Smooth muscle cell (in vitro differentiated cells): ENCODE data around the gene XPR1. TPM values are rescaled to one million over a fixed set of nuclear protein-coding genes. Genes with fewer than 3 reads are reported as not detected.

Experiments used
- DNase-seq: peaks from one replicate; lab custom pipeline; 2025; ENCODE audit not compliant: unreplicated experiment; lab: John Stamatoyannopoulos, UW
- H2AFZ ChIP-seq: fragments of 200-600 bp; sonication (generic); 2 replicates; pipeline ENCODE4 v1.6.0; 2016; ENCODE audit warnings: antibody characterized with exemption, low read depth, mild to moderate bottlenecking
- H3F3A ChIP-seq: fragments of 200-600 bp; sonication (generic); 2 replicates; pipeline ENCODE4 v1.6.0; 2017; ENCODE audit warnings: antibody characterized with exemption, low read depth
- H3K27ac ChIP-seq: fragments of 200-600 bp; sonication (generic); 2 replicates; pipeline ENCODE4 v1.5.1; 2016; ENCODE audit warnings: low read depth, mild to moderate bottlenecking
- H3K27me3 ChIP-seq: fragments of 200-600 bp; sonication (generic); 2 replicates; pipeline ENCODE4 v1.6.1; 2016; ENCODE audit warnings: low read depth, mild to moderate bottlenecking
- H3K36me3 ChIP-seq: fragments of 200-600 bp; sonication (generic); 2 replicates; pipeline ENCODE4 v1.5.1; 2016; ENCODE audit warnings: low read depth
- H3K4me1 ChIP-seq: fragments of 200-600 bp; sonication (generic); 2 replicates; pipeline ENCODE4 v1.5.1; 2016; ENCODE audit warnings: low read depth
- H3K4me2 ChIP-seq: fragments of 200-600 bp; sonication (generic); 2 replicates; pipeline ENCODE4 v1.6.0; 2016; ENCODE audit warnings: mild to moderate bottlenecking
- H3K4me3 ChIP-seq: fragments of 200-600 bp; sonication (generic); 2 replicates; pipeline ENCODE4 v1.5.1; 2016; ENCODE audit warnings: mild to moderate bottlenecking
- H3K79me2 ChIP-seq: fragments of 200-600 bp; sonication (generic); 2 replicates; pipeline ENCODE4 v1.6.0; 2016; ENCODE audit warnings: low read depth, mild to moderate bottlenecking
- H3K9ac ChIP-seq: fragments of 200-600 bp; sonication (generic); 2 replicates; pipeline ENCODE4 v1.6.0; 2016; ENCODE audit warnings: low read depth
- H3K9me3 ChIP-seq: fragments of 200-600 bp; sonication (generic); replicated peaks from 2 replicates; pipeline ENCODE4 v1.5.1; 2016; ENCODE audit warnings: low read depth
- H4K20me1 ChIP-seq: fragments of 200-600 bp; sonication (generic); 2 replicates; pipeline ENCODE4 v1.6.0; 2016; ENCODE audit warnings: low read depth
- CTCF ChIP-seq: fragments of 200-600 bp; sonication (generic); IDR thresholded peaks from 2 replicates; pipeline ENCODE4 v1.5.1; 2017; ENCODE audit warnings: borderline replicate concordance, mild to moderate bottlenecking, antibody characterized with exemption; ENCODE audit not compliant: insufficient read depth, poor library complexity, severe bottlenecking
- WGBS: methylation state at CpG from one replicate; pipeline ENCODE4 v1.1.7; 2016; ENCODE audit warnings: low lambda C conversion rate; 5-methylcytosine and 5-hydroxymethylcytosine counted together
- polyA plus RNA-seq: library from polyadenylated mRNA; unstranded; fragments of >200 nt; fragmentation: Nextera tagmentation; extraction: Ambion mirVana; gene quantifications from 2 replicates; pipeline ENCODE4 v1.2.1, GENCODE V29; 2016
- total RNA-seq: library from RNA; depleted of rRNA; stranded (reverse); fragments of >200 nt; gene quantifications from 2 replicates; pipeline ENCODE4 v1.2.3, GENCODE V29; 2014

The XPR1 gene
- total and polyA plus RNA-seq, 2 experiments from 2014 or later, result 9.5 to 27.6 TPM

- Histone ChIP-seq H3K27me3 (no peaks in the 10 kb centered on the region), H3F3A (peaks cover 3% of the 10 kb centered on the region), H3K36me3 (no peaks in the 10 kb centered on the region), H3K9ac (no peak overlapping the region), H3K4me3 (no peak overlapping the region), H4K20me1 (peaks cover 11% of the 10 kb centered on the region), H3K4me1 (peaks cover 42% of the 10 kb centered on the region), H3K9me3 (no peaks in the 10 kb centered on the region), H3K79me2 (no peaks in the 10 kb centered on the region), H2AFZ (no peak overlapping the region), H3K27ac (no peak overlapping the region), H3K4me2 (no peak overlapping the region)
- no peak for TF ChIP-seq CTCF
- 52% methylated on average over 4 of the region's 4 CpGs for WGBS
- DNase-seq, result no peak
Observed at GRCh38 chr1:180927841-180928240, 296.0 kb downstream of the XPR1 start.

GRCh38 chr1:180928331-180929230, 296.8 kb downstream of the XPR1 start:
- Histone ChIP-seq H3F3A (peaks cover 3% of the 10 kb centered on the region), H3K27ac (no peak overlapping the region)

GRCh38 chr1:180929389-180929788, 297.6 kb downstream of the XPR1 start:
- Histone ChIP-seq H3K79me2 (no peaks in the 10 kb centered on the region), H4K20me1 (peaks cover 11% of the 10 kb centered on the region), H3K4me1 (peaks cover 29% of the 10 kb centered on the region), H3K9ac (no peak overlapping the region), H3K9me3 (no peaks in the 10 kb centered on the region), H3K4me2 (no peak overlapping the region), H3K27me3 (no peaks in the 10 kb centered on the region), H3K4me3 (no peak overlapping the region), H3K27ac (no peak overlapping the region), H3K36me3 (no peaks in the 10 kb centered on the region), H3F3A (peaks cover 3% of the 10 kb centered on the region), H2AFZ (no peak overlapping the region)
- 97% methylated on average over 3 of the region's 3 CpGs for WGBS
- TF ChIP-seq CTCF, result no peak
- no peak for DNase-seq

More at GRCh38 chr1:180928331-180929230, 296.8 kb downstream of the XPR1 start:
- H3K4me1 ChIP-seq, result peaks cover 38% of the 10 kb centered on the region
- H3K4me3 ChIP-seq, result no peak overlapping the region
- no peak overlapping the region for H3K4me2 ChIP-seq
- no peak overlapping the region for H2AFZ ChIP-seq
- H3K36me3 ChIP-seq, result no peaks in the 10 kb centered on the region
- no peaks in the 10 kb centered on the region for H3K27me3 ChIP-seq
- no peaks in the 10 kb centered on the region for H3K9me3 ChIP-seq
- peaks cover 11% of the 10 kb centered on the region for H4K20me1 ChIP-seq
- H3K79me2 ChIP-seq, result no peaks in the 10 kb centered on the region
- no peak overlapping the region for H3K9ac ChIP-seq
- 65% methylated on average over 17 of the region's 17 CpGs for WGBS
- no peak for TF ChIP-seq CTCF
- DNase-seq, result no peak
